NK-92 (cell line): ENCODE measurements around the gene SLC9A6.

Experiments used
- DNase-seq: peaks from one replicate; lab custom pipeline; 2025; ENCODE audit not compliant: unreplicated experiment; lab: John Stamatoyannopoulos, UW

The SLC9A6 gene

GRCh38 chrX:135985157-135985972 lies at the start of gene SLC9A6:
Gene SLC9A6 (plus strand): TSS chrX:135985435. CDS start chrX:135985659, 224 bp downstream.
- DNase-seq, result no peak

GRCh38 chrX:135944486-135944885 lies 40.7 kb upstream of the SLC9A6 start:
- DNase-seq, result no peak

- DNase-seq, result no peak
These were observed 33.9 kb upstream of the SLC9A6 start for GRCh38 chrX:135951291-135951690.

- no peak for DNase-seq
These were observed 12.1 kb upstream of the SLC9A6 start for GRCh38 chrX:135973025-135973547.

DNA sequence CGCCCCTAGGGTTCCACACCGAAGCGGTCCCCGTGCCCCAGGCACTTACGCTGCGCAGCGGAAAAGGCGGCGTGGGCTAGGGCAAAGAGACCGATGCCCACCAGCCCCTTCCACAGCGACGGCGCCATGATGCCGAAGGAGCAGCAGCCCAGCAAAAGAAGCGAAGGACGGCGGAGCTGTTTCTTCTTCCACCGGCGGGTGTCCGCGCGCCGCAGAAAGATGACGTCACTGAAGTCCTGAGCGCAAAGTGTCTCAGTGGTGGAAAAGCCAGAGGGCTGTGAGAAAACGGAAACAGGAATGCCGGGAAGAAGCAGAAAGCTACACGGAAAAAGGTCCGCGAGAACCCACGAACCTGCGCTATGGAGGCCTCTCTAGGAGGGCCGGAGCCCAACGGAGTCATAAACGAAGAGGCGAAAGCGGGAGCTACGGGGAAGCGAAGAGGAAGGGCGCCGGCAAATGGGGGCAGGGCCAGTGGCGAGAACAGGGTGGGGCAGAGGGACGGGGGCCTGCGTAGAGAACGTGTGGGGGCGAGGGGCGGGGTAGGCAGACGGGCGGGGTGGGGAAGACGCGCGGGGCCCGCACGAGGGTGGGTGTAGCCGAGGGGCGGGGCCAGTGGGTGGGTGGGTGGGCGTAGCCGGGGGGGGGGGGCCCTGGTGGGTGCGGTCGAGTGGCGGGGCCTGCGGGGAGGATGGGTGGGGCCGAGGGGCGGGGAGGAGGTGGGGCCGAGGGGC lies 11.5 kb upstream of the SLC9A6 start, which contains the start of gene MMGT1:
Gene MMGT1 (minus strand): TSS at position 441 of the 731 bp plus-strand sequence. CDS start 313 bp downstream, at position 128.
- DNase-seq, result peak; percentile 13

GRCh38 chrX:135974279-135974856 lies 10.9 kb upstream of the SLC9A6 start:
- no peak for DNase-seq

DNA sequence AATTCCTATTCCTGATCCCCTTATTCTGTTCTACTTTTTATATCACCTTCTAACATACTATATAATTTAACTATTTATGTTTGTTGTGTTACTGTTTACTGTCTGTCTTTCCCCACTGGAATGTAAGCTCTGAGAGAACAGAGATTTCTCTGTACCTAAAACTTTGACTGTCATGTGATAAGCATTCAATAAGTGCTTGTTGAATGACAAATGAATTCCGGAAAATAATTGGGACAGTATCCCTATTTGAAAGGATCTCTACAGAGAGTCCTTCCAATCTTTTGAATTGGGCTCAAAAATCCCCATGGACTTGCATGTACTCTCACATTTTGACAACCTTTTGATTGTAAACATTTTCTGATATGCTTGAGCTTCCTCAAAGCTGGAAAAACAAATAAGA lies 9.8 kb upstream of the SLC9A6 start:
- no peak for DNase-seq

GRCh38 chrX:135977611-135978010 lies 7.6 kb upstream of the SLC9A6 start:
- DNase-seq, result no peak

DNA sequence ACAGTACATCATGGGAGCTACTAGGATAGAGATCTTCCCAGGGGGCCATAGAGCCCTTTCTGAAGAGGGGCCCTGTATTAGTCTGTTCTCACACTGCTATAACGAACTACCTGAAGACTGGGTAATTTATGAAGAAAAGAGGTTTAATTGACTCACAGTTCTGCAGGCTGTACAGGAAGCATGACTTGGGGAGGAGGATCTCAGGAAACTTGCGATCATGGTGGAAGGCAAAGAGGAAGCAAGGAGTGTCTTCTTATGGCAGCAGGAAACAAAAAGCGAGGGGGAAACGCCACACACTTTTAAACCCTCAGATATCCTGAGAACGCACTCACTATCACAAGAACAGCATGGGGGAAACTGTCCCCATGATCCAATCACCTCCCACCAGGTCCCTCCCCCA lies 4.2 kb upstream of the SLC9A6 start:
- no peak for DNase-seq

DNA sequence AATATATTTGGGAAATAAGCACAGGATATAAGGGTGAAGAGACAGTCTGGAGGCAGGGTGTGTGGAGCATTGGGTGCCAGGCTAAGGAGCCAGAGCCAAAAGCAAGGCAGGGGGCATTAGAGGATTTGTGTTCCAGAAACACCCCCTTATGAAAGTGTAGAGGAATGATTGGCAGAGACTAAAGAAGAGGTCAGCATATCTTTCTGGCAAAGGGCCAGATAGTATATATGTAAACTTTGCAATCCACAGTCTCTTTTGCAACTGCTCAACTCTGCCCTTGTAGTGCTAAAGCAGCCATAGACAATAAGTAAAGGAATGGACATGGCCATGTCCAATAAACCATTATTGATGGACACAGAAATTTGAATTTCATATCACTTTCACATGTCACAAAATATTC lies 3.6 kb upstream of the SLC9A6 start:
- no peak for DNase-seq

- DNase-seq, result no peak
These were observed 2.4 kb upstream of the SLC9A6 start for GRCh38 chrX:135982860-135983259.

DNA sequence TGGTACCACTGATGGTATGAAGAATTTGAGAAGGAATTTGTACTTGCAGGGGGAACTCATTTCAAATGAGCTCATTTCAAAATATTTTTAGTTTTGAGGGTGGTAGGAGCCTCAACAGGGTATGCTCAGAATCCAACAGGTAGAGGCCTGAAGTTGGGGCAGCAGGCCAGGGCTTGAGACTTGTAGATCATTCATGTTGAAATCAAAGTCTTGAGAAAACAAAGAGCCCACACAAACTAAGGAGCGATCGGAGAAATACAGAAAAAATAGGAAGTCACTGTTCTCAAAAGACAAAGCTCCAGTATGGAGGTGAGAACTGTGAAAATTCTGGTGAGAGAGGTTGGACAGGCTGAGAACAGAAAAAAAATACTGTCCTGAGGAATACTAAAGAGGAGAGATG lies 979 bp upstream of the SLC9A6 start:
- no peak for DNase-seq

DNA sequence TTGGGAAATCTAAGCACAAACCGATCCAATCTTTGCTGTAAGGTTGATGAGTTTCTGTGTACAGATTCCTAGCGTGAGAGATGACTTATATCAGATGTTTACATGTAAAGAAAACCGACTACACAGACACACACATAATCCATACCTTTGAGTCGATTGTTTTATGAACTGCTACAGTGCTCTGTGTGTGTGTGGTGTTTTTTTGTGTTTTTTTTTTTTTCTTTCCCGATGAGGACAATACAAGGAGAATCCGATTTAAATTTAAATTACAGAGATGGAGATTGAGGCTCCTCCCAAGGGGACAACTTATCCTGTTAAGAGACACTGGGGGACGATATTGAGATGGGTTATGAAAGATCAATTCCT lies 461 bp upstream of the SLC9A6 start:
- no peak for DNase-seq

GRCh38 chrX:135985973-135986310 lies 707 bp downstream of the SLC9A6 start:
- no peak for DNase-seq

- no peak for DNase-seq
These were observed 3.0 kb downstream of the SLC9A6 start for GRCh38 chrX:135988245-135988644.

DNA sequence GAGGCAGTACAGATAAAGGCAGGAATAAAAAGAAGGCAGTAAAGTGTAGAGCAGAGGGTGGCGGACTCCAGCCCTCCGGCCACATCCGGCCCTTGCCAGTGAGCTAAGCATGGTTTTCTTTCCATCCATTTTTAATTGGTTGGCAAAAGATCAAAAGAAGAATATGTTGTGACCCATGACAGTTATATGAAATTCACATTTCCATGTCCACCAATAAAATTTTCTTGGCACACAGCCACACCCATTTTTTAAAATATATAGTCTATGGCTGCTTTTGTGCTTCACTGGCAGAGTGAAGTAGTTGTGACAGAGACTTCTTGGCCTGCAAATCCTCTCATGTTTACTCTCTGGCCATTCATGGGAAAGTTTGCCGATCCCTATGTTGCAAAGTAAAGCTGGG lies 29.8 kb downstream of the SLC9A6 start:
- DNase-seq, result no peak

DNA sequence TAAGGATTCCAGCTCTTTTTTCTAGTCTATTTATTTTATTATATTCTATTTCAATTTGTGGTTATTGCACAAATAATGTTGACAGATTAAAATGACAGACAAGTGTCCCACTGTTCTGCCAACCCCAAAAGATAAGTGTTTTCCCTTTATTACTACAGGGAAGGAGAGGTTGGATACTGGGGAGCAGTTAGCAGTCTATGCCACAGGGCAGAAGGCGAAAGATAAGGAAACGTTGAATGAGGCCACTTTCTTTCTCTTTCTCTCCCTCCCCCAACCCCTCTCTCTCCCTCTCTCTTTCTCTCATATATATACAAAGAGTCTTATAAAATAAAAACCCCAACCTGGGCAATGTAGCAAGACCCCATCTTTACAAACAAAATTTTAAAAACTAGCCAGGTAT lies 31.6 kb downstream of the SLC9A6 start:
- no peak for DNase-seq

- no peak for DNase-seq
These were observed 34.0 kb downstream of the SLC9A6 start for GRCh38 chrX:136019226-136019625.

- no peak for DNase-seq
These were observed 35.9 kb downstream of the SLC9A6 start for GRCh38 chrX:136021160-136021559.

- DNase-seq, result no peak
These were observed 36.7 kb downstream of the SLC9A6 start for GRCh38 chrX:136021903-136022302.

- no peak for DNase-seq
These were observed 39.9 kb downstream of the SLC9A6 start for GRCh38 chrX:136025091-136025490.
